T-helper 9 cell (primary cell): ENCODE measurements around the gene GBX1.

ENCODE experiments used
- DNase-seq: peaks from one replicate; pipeline ENCODE4 v3.0.0-alpha.2; 2020

Gene GBX1

DNA sequence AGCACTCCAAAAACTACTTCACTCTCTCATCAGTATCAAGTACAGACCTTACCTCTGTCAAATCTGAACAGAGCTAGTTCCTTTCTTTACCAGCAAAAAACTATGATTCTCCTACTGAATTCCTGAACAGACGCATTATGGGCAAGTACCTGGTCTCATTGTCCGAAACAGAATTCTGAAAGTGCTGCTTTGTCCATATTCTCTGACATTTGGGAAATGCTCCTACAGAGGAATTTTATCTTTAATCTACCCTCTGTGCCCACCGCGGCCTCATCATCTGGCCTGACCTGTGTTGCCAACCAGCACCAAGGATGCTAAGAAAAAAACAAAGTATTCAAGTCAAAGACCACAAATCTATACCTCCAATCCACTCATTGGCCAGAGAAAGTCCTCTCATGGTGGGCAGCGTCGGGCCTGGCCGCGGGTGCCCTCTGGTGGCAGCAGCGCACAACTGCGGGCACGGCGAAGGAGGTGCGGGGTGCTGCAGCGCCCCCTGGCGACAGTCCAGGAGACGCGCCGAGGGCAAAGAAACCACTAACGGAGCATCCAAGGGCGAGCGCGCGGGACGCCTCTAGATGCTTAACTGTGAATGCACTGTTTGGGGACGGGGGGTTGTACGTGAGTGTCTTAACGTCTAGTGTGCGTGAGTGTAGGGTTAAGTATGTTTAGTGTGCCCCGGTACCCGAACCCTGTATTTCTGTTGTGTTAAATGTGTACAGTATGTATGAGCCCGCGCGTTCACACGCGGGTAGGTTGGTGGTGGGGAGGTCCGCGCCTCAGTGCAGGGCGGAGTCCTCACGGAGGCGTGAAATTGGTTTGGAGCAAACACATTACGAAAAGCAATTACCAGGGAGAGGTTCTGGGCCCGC, 5.0 kb upstream of the GBX1 start:
- DNase-seq: peak; percentile 80

DNA sequence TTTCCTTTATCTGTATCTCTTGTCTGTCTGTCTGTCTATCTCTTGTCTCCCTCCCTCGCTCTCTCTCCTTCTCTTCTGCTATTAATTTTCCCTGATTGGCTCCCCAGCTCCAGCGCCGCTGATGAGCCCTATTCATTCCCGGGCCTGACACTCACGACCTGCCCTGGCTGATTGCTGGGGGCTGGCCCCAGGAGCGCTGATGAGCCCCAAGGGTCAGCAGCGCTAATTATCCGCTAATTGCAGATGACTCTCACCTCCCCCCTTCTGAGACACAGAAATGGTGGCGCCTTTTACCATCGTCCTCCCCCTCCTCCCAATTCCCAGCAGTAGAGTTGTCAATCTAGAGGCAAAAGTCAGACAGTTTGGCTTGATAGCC, 1.3 kb upstream of the GBX1 start:
- no peak for DNase-seq

DNA sequence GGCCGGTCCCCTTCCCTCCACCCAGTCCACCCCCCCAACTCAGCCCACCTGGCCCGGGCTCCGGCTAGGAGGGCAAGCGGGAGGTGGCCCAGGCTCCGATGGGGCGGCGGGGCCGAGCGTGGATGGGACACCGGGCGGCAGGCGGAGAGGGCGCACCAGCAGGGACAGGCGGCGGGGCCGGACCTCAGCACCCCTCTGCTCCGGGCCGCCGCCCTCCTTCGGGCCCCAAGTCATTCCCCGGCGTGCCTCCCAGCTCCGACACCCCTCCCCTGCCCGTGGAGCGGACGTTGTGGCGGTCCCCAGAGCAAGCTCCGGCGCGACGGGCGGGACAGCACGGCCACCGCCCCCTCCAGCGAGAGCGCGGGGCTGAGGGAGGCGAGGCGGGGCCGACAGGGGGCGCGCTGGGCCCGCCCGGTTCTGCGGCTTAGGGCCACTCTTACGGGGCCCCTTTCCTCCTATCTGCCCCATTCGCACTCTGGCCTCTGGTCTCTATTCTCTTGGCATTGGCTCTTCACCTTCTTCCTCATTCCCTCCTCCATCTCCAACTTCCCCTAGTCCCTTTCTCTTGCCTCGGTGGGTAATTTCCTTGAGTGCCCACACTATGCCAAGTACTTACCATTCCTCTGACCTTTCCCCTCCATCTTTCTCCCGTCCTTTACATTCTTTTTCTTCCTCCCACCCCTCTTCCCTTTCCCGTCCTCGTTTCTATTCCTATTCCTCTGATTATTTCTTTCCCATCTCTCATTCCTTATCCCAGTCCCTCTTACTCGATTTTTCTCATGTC, 701 bp upstream of the GBX1 start:
- DNase-seq: peak; percentile 58

DNA sequence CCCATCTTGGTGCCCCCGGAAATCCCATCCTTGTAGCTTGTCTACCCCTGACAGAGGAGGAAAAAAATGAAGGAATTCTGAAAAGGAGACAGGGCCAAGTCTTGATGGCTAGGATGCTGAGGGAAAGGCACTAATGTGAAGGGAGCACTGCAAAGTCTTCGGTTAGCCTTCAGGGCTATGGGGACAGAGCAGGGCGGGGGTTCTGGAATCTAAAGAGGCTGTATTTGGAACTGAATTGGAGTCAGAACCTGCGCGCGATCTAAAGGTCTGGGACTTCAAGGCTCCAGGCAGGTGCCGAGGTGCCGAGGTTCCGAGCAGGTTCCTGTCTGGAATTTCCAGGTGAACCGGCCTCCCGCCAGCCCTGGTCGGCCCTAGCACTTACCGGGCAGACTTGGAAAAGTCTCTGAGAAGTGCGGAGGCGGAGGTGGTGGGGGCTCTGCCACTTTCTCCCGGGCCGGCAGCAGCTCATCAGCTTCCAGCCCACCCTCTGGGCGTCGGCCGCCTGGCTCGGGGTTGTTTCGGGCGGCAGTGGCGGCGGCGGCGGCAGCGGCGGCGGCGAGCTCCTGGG, 781 bp downstream of the GBX1 start:
- DNase-seq: no peak

DNA sequence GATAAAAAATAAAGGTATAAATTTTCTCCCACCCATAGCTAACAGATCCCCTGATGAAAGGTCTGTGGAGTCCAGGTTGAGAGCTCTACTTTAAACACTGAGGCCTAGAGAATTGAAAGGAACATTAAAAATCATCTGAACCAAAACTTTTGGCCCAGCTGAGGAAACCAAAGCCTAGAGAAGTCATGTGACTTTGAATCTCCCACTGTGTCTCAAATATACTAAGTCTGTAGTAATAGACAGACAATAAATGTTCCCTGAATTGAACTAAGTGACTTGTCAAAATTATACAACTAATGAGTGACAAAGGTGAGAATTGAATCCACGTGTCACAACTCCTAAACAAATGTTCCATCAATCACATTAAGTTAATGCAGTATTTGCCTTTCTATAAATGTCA, 5.7 kb downstream of the GBX1 start:
- DNase-seq: no peak

DNA sequence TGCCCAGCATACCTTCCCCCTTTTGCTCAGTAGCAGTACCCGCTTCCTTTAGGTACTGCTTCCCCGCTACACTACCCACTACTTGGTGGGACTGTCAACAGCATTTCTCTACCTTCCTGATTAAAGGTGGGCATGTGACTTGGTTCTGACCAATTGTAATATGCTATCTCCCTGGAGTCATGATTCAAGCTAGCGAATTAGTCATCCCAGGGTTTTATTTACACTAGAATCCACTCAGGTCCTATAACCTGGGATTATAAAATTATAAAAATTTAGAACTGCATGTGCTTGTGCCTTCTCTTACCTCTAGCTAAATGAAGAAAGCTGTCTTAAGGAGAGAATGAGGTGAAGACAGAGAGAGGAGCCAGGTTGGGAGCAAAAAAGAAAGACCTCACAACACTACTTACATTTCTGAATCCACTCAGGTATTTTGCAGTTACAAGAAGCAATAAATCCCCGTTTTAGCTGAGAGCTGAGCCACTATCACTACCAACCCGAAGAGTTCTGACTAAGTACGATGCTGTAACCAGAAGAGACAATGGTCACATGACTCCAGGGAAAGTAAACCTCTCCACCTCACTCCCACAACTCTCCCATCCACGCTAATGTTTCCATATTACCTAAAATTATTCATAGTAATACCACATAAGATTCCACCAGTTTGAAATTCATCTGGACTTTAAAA, 9.7 kb downstream of the GBX1 start:
- no peak for DNase-seq

DNA sequence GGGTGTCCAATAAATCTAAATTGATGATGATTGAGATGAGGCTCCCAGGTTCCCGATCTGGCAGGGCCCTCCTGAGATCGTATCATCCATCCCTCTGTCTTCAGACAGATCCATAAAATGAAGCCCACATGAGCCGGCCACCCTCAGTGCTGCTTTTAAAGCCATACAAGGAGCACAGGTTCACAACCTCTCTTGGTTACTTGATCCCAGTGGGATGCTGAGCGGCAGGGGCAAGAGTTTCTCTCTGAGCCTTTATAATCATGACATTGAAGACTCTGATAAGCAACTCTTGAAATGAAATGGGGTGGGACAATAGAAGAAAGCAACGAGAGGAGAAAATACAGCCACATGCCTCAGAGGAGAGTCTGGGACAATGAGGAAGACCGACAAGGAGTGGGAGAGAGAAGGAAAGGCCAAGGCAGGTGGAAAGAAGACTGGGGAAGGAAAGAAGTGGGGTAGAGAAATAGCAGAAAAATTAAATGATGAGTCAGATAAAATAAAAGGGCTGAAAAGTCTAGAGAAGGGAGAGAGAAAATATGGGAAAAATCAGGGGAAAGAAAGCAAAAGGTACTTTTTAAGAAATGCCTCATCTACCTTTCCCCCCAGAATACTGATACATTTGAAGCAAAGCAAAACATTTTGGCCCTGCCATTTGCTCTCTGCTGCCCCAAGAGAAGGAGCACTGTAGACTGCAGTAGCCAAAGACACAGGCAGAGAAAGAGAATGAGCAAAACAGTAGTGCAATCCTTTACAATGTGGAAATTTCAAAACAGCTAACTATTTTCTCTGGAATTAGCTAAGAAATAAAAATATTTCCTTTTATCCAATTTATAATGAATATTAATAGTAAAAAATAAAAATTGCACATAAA, 14.6 kb downstream of the GBX1 start:
- DNase-seq: no peak

DNA sequence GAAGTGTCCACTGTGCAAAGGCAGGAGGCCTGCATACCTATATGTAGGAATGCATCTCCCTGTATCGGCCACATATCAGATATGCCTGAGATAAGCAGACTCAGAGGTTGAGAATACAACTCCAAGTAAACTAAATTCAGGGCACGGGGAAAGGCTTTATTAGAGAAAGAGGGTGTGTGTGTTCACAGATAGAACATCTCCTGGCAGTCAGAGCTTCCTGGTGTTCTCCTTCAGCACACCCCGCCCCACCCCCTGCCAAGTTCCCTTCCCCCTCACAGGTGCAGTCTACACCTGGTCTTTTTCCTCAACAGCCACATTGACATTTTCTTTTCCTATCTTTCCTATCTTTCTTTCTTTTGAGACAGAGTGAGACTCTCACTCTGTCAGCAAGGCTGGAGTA, 17.1 kb downstream of the GBX1 start:
- no peak for DNase-seq

DNA sequence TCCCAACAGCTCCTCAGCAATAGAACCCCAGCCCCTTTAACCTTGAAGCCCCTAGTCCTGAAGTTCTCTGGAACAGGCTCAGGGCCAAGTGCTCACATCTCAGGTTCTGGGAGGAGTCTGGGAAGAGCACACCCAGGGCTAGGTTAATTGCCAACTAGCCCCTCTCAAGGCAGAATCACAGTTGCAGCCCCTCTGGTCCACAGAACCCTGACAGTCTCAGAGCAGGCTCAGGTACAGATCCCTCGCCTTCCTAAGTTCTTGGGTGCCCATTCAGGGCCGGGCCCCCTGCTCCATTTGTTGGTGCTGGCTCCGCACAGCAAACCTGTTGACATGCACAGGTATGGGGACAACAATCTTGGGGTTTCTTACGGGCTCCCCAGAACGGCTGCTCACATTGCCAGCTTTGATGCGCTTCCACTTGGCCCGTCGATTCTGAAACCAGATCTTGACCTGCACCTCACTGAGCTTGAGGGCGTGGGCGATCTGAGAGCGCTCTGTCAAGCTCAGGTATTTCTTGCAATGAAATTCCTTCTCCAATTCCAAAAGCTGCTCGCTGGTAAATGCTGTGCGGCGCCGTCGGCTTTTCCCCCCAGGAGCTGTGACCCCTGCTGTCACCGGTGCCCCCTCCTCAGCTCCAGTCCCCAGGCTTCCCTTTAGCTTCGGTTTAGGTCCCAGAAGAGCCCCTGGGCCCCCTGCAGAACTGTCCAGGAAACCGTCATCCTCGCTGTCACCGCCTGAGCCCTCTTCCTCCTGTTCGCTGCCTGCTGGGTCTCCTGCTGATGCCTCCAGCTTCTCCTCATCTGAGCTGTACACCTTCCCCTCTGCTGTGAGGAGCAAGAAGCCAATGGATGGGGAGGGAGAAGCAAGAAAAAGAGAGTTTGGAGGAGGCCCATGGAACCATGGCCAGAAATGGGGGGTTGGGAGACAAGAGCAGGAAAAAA, 18.9 kb downstream of the GBX1 start:
- DNase-seq: no peak

DNA sequence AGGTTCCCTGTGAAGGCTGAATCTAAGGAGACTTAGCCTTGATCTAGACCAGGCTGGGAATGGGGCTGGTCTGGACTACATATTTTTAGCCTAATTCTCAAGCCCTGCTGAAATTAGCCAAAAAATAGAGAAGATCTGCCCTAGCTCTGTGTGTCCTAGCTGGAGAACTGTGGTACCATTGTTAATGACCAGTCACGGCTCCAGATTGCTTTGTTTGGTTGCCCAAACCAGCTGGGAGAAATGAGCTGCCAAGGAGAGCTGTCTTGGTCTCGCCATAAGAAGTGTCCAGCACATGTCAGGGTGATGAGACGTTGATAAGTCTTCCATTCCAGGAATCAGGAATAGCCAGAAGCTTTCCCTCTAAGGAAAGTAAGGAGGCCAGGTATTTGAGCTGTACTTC, 20.7 kb downstream of the GBX1 start:
- no peak for DNase-seq

DNA sequence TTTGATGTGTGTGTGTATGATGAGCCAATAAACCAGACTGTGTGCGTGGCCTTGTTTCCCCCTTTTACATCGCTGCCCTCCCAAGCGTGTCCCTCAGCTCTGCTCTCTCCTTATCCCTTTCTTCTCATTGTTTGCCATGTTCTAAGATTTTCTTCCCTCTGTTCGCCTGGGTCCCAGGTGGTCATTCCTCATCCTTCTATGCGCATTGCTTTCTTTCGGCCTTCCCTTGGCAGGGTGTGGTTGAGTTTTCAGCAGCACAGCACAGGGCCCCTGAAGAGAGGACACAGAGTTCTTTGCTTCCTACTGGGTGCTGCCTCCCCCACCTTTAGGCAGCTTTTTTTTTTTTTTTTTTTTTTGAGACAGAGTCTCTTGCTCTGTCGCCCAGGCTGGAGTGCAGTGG, 23.1 kb downstream of the GBX1 start:
- DNase-seq: no peak

DNA sequence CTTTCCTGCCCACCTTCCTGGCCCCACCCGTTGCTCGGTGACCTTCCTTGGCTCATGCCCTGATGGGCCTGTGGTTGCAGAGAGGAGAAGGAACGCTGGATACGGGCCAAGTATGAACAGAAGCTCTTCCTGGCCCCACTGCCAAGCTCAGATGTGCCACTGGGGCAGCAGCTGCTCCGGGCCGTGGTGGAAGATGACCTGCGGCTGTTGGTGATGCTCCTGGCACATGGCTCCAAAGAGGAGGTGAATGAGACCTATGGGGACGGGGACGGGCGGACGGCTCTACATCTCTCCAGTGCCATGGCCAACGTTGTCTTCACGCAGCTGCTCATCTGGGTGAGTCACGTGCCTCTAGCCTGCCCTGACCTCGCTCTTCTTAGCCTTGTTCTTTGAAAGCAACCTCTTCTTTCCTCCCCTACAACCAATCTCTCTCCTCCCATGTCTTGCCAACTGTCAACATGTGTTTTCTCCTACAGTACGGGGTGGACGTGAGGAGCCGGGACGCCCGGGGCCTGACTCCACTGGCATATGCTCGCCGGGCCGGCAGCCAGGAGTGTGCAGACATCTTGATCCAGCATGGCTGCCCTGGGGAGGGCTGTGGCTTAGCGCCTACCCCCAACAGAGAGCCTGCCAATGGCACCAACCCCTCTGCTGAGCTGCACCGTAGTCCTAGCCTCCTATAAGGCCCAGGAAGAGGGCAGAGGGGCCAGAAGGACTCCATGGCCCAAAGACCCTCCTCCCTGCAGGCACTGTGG, 24.1 kb downstream of the GBX1 start:
- no peak for DNase-seq

DNA sequence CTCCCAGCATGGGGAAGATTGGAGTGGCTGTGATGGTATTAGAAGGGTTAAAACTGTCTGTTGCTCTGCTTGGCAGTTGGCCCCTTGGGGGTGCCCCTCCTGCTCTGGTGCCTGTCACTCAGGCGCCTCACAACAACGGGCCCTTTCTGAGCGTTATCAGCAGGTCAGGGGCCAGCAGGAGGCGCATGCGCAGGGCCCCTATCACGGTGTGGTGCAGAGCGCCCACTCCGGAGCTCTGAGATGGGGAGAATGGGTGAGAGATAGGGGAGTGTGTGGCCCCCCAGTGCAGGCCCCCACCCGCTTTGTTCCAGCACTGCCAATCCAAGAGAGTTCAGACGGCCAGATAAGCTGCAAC, 24.8 kb downstream of the GBX1 start:
- DNase-seq: no peak

DNA sequence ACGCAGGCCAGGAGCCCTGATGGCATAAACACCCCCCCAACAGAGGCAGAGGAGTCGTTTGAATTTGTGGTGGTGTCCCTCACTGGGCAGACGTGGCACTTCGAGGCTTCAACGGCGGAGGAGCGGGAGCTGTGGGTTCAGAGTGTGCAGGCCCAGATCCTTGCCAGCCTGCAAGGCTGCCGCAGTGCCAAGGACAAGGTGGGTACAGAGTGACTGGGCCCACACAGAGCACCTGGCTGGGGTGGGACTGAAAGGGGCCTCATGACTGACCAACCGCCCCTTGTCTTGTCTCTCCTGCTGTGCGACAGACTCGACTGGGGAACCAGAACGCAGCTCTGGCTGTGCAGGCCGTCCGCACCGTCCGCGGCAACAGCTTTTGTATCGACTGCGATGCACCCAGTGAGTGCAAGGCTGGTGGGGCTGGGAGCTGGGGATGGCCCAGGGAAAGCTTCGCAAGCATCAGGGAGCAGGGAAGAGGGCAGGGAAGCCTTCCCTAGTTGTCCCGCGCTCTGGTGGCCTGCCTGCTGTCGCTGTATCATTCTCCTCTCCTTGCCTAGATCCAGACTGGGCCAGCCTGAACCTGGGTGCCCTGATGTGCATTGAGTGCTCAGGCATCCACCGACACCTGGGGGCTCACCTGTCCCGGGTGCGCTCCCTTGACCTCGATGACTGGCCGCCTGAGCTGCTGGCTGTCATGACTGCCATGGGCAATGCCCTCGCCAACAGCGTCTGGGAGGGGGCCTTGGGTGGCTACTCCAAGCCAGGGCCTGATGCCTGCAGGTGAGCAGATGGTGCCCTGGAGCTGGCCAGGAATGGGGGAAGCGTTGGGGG, 25.4 kb downstream of the GBX1 start:
- no peak for DNase-seq

DNA sequence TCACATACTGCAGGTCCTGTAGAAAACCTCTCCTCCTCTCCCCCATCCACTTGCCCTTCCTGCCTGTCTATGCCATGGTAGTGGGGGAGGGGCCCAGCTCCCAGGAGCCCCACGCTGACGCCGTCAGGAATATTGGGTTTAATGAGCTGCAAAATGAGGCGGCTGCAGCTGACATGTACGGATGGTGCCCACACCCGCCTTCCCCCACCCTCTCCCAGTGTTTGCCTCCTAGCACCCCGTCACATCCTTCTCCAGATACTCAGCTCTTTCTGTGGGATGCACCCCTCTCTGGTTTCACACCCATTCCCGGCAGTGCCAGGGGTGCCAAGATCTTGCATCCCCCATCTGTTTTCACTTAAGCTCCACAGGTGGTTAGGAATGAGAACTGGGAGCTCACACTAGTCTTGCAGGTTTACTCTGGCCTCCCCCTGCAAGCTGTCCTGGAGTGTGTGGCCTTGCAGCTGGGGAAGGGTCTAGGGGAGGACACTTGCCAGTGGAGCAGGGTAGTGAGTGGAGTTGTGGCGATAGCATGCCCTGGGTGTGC, 26.1 kb downstream of the GBX1 start:
- no peak for DNase-seq

DNA sequence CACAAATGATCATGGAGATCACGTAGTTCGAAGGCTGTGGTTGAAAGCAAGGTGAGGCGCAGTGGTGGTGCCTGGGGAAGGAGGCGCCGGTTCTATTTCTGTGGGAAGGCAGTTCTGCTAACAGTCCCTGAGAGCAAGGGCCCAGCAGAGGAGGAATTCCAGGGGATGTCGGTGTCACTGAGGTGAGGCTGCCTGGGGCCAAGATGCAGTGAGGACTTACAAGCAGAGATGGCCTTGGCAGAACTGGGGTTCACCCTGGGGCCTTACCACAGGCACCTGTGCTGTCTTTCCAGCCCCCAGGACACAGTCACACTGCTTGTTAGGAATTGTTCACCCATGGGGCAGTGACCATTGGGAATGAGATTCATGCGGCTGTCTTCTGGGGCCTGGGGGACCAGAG, 26.7 kb downstream of the GBX1 start:
- DNase-seq: no peak

DNA sequence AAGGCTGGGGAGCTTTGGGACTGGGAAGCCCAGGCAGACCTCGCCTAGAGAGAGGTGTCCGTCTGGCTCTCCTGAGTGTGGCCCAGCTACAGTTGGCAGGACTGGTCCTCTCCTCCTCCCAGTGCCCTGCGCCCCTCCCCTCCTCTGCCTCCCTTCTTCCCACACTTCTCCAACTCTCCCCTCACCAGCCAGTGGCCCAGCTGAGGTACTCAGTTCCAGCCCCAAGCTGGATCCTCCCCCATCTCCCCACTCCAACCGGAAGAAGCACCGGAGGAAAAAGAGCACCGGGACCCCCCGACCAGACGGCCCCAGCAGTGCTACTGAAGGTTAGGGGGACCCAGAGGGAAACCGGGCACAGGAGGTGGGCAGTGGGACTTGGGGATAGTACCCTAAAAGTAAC, 27.7 kb downstream of the GBX1 start:
- DNase-seq: no peak

DNA sequence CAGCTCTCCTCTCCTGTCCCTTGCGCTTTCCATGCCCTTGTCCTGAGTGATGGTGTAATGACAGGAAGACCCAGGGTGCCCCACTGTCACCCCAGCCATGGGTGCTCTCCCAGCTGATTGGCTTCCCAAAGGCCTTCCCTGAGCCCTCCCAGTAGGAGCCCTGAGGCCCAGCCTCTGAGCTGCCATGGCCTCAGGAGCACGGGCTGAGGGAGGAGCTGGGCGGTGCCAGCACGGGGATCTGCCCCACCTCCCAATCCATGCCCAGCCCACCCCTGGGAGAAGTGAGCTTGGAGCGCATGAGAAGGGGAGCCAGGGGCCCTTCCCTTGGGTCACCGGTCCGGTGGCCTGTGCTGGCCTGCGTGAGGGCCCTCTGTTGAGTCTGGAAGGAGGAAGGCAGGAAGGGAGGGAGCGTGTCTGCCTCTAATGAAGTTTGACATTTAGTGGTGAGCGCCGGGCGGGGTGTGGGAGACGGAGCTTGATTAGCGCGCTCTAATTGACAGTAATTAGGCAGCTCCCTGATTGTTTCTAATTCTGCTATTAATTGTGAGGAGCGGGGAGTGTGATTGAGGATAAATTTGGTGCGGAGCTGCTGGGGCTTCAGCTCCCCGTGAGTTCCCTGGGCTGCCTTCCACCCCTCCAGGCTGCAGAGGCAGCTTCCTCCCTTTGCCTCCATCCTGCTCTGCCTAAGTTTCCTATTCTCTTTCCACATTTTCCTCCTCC, 28.3 kb downstream of the GBX1 start:
- DNase-seq: no peak
